MCF 10A (cell line): ENCODE results near the gene LGR4. TPM values are rescaled to one million over a fixed set of nuclear protein-coding genes. Genes with fewer than 3 reads are reported as not detected.
A peak's percentile ranks its signal among the peaks of the same experiment; 100 is the strongest.

Experiments
- BruUV-seq: library from RNA; stranded (reverse); fragments of 400-500 nt; replicated peaks from 2 replicates; lab custom pipeline; 2021; lab: Mats Ljungman, UMichigan
- CTCF ChIA-PET: fragments of 300-600 bp; sonication (Branson Sonifier 250); formaldehyde crosslinking; extraction: SDS; loops from one replicate; lab custom pipeline; 2021; ENCODE audit warnings: antibody characterized with exemption, inconsistent platforms; lab: Yijun Ruan, JAX
- POLR2A ChIA-PET: fragments of 300-600, 350-650 bp; sonication (Branson Sonifier 250); formaldehyde crosslinking; extraction: SDS; loops from one replicate; lab custom pipeline; 2020; ENCODE audit warnings: antibody characterized with exemption, inconsistent platforms; lab: Yijun Ruan, JAX
- DNase-seq: peaks from one replicate; pipeline ENCODE4 v3.0.0-alpha.2; 2018; ENCODE audit not compliant: unreplicated experiment
- H3K27ac Mint-ChIP-seq: one replicate; pipeline ENCODE4 v1.8.0; 2022; ENCODE audit warnings: mild to moderate bottlenecking, low read depth, mixed read lengths; ENCODE audit not compliant: unreplicated experiment
- H3K27me3 Mint-ChIP-seq: one replicate; pipeline ENCODE4 v1.8.0; 2022; ENCODE audit warnings: mixed read lengths; ENCODE audit not compliant: insufficient read depth, unreplicated experiment
- H3K36me3 Mint-ChIP-seq: one replicate; pipeline ENCODE4 v1.8.0; 2022; ENCODE audit warnings: mild to moderate bottlenecking, moderate library complexity, mixed read lengths; ENCODE audit not compliant: insufficient read depth, unreplicated experiment
- H3K4me1 Mint-ChIP-seq: one replicate; pipeline ENCODE4 v1.8.0; 2022; ENCODE audit warnings: mixed read lengths; ENCODE audit not compliant: insufficient read depth, unreplicated experiment
- H3K4me3 Mint-ChIP-seq: one replicate; pipeline ENCODE4 v1.8.0; 2022; ENCODE audit warnings: mild to moderate bottlenecking, moderate library complexity, mixed read lengths; ENCODE audit not compliant: unreplicated experiment
- H3K9me3 Mint-ChIP-seq: one replicate; pipeline ENCODE4 v1.8.0; 2022; ENCODE audit warnings: mixed read lengths; ENCODE audit not compliant: unreplicated experiment
- intact Hi-C: fragments of 100-400 bp; cut with micrococcal nuclease; formaldehyde crosslinking; loops from 2 replicates; pipeline ENCODE4 v1.14.1; 2022
- total RNA-seq: library from RNA; stranded (reverse); gene quantifications from 2 replicates; pipeline ENCODE4 v1.2.3, GENCODE V29; 2022
- TF ChIP-seq, protein P1 (sequence below): fragments of 200-600 bp; IDR thresholded peaks from one replicate; pipeline ENCODE4 v1.8.0; 2022; ENCODE audit warnings: antibody characterized with exemption, mild to moderate bottlenecking; ENCODE audit not compliant: unreplicated experiment

LGR4 gene
- total RNA-seq, 1 experiment from 2014 or later = 14.2 TPM

GRCh38 chr11:27412192-27412691 is 60.3 kb downstream of the LGR4 start:
- H3K27me3 Mint-ChIP-seq = no peaks in the 10 kb centered on the region
- no TSS peak for BruUV-seq
- H3K9me3 Mint-ChIP-seq = no peaks in the 10 kb centered on the region
- no peak overlapping the region for H3K4me3 Mint-ChIP-seq
- DNase-seq = no peak
- CTCF ChIA-PET = interaction anchor here (1.2 to 1.5 kb wide), 3 partner anchors 45 to 87 kb away, joined by 3 to 6 read pairs (median 3); no protein-coding TSS in a partner anchor
- H3K4me1 Mint-ChIP-seq = peaks cover 19% of the 10 kb centered on the region
- intact Hi-C loops = no loop called here
- POLR2A ChIA-PET = interaction anchor here (0.6 to 3.2 kb wide), 4 partner anchors 10 to 211 kb away, joined by 3 to 12 read pairs (median 5); no protein-coding TSS in a partner anchor
- H3K27ac Mint-ChIP-seq = no peak overlapping the region
- H3K36me3 Mint-ChIP-seq = peaks cover 4% of the 10 kb centered on the region
- TF ChIP-seq, protein P1, sequence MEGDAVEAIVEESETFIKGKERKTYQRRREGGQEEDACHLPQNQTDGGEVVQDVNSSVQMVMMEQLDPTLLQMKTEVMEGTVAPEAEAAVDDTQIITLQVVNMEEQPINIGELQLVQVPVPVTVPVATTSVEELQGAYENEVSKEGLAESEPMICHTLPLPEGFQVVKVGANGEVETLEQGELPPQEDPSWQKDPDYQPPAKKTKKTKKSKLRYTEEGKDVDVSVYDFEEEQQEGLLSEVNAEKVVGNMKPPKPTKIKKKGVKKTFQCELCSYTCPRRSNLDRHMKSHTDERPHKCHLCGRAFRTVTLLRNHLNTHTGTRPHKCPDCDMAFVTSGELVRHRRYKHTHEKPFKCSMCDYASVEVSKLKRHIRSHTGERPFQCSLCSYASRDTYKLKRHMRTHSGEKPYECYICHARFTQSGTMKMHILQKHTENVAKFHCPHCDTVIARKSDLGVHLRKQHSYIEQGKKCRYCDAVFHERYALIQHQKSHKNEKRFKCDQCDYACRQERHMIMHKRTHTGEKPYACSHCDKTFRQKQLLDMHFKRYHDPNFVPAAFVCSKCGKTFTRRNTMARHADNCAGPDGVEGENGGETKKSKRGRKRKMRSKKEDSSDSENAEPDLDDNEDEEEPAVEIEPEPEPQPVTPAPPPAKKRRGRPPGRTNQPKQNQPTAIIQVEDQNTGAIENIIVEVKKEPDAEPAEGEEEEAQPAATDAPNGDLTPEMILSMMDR = no peak

- BruUV-seq = TSS peak; percentile 14
- H3K27me3 Mint-ChIP-seq = no peaks in the 10 kb centered on the region
- peaks cover 19% of the 10 kb centered on the region for H3K4me1 Mint-ChIP-seq
- no peak overlapping the region for H3K4me3 Mint-ChIP-seq
- ChIA-PET CTCF (interaction anchor here (0.7 kb wide), 1 partner anchor 213 kb away, joined by 3 read pairs; no protein-coding TSS in a partner anchor), POLR2A (interaction anchor here (0.6 to 3.2 kb wide), 4 partner anchors 11 to 1633 kb away, joined by 3 to 12 read pairs (median 4); no protein-coding TSS in a partner anchor)
- TF ChIP-seq, protein P1 = no peak
- H3K9me3 Mint-ChIP-seq = no peaks in the 10 kb centered on the region
- H3K27ac Mint-ChIP-seq = no peak overlapping the region
- H3K36me3 Mint-ChIP-seq = peaks cover 4% of the 10 kb centered on the region
- intact Hi-C loops = no loop called here
- no peak for DNase-seq
Observed at GRCh38 chr11:27411328-27411727, 61.3 kb downstream of the LGR4 start.

- Mint-ChIP-seq H3K4me1 (peaks cover 14% of the 10 kb centered on the region), H3K9me3 (no peaks in the 10 kb centered on the region), H3K27me3 (no peaks in the 10 kb centered on the region), H3K27ac (no peak overlapping the region), H3K4me3 (no peak overlapping the region), H3K36me3 (peaks cover 4% of the 10 kb centered on the region)
- no peak for DNase-seq
- ChIA-PET POLR2A (no interaction called here), CTCF (no interaction called here)
- no TSS peak for BruUV-seq
- intact Hi-C loops = no loop called here
- TF ChIP-seq, protein P1 = no peak
Observed at GRCh38 chr11:27410272-27410671, 62.3 kb downstream of the LGR4 start.

- Mint-ChIP-seq H3K27me3 (no peaks in the 10 kb centered on the region), H3K36me3 (peaks cover 4% of the 10 kb centered on the region), H3K27ac (no peak overlapping the region), H3K9me3 (no peaks in the 10 kb centered on the region), H3K4me1 (peaks cover 10% of the 10 kb centered on the region), H3K4me3 (no peak overlapping the region)
- ChIA-PET POLR2A (interaction anchor here (0.6 kb wide), 1 partner anchor 10 kb away, joined by 3 read pairs; no protein-coding TSS in a partner anchor), CTCF (interaction anchor here (0.6 kb wide), 1 partner anchor 10 kb away, joined by 5 read pairs; no protein-coding TSS in a partner anchor)
- TF ChIP-seq, protein P1 = no peak
- DNase-seq = no peak
- no TSS peak for BruUV-seq
- intact Hi-C loops = no loop called here
Observed at GRCh38 chr11:27409742-27410141, 62.8 kb downstream of the LGR4 start.
